HG03097 (cell line): ENCODE measurements around the gene GALNT18.

Source experiments
- ATAC-seq: cut with Tn5 transposase; IDR thresholded peaks from one replicate; pipeline ENCODE4 v1.9.1; 2021; ENCODE audit not compliant: unreplicated experiment, low FRiP score

Gene GALNT18

GRCh38 chr11:11621573-11622339 lies at the start of gene GALNT18:
Gene GALNT18 (minus strand): TSS chr11:11622005.
- ATAC-seq, result peak; percentile 91

- no peak for ATAC-seq
Observed at GRCh38 chr11:11670574-11670973, 48.8 kb upstream of the GALNT18 start.

DNA sequence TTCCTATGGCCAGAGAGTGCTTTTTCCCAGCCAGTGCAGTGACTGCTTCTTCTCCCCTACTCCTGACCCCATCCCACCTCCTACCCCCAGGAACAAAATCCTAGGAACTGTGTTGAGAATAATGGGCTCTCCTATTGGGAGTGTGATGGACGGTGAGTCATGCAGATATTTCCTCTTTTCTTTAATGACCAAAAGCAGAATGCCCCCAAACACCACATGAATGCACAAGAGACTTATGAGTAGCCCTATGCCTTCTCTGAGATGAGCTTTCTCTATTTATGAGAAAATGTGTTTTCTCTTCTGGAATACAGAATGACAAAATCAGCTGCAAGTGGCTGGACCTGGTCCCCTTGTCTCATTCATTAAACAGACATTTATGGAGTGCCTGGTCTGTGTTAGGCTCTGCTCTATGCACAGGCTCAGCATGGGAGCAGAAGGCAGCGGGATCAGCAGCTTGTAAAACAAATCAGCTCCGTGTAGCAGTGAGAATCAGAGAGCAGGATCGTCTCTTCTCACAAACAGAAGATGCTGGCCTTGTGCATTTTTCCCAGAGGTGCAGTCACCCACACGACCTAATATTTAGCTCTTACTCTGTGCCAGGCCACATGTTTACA lies 47.5 kb upstream of the GALNT18 start:
- no peak for ATAC-seq

- ATAC-seq, result no peak
Observed at GRCh38 chr11:11668781-11669180, 47.0 kb upstream of the GALNT18 start.

- no peak for ATAC-seq
Observed at GRCh38 chr11:11668274-11668673, 46.5 kb upstream of the GALNT18 start.

DNA sequence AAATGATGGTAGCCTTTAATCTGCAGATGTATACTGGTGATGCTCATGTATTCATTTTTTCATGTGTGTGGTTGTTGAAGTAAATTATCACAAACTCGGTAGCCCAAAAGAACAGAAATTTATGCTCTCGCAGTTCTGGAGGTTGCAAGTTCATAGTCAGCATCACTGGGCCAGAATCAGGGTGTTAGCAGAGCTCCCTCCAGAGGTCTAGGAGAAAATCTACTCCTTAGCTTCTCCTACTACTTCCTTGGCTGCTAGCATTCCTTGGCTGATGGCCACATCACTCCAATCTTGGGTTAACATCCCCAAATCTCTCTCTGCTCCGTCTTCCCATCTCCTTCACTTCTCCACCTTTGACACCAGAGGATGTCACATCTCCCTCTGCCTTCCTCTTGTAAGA lies 45.3 kb upstream of the GALNT18 start:
- ATAC-seq, result no peak

DNA sequence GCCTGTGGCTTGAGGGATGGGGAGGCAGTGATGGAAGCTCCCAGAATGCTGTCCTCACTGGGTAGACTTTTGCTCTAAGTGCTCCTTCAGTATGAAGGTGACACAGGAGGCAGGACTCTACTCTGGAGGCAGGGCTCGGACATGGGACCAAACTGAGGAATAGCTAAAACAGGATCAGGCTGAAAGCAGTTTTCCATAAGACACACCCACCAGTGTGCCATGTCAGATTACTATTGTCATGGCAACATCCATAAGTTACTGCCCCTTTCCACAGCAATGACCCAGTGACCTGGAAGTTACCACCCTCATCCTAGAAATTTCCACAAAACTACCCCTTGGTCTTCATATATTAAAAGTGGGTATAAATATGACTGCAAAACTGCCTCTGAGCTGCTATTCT lies 43.6 kb upstream of the GALNT18 start:
- no peak for ATAC-seq

GRCh38 chr11:11663907-11664306 lies 42.1 kb upstream of the GALNT18 start:
- ATAC-seq, result no peak

DNA sequence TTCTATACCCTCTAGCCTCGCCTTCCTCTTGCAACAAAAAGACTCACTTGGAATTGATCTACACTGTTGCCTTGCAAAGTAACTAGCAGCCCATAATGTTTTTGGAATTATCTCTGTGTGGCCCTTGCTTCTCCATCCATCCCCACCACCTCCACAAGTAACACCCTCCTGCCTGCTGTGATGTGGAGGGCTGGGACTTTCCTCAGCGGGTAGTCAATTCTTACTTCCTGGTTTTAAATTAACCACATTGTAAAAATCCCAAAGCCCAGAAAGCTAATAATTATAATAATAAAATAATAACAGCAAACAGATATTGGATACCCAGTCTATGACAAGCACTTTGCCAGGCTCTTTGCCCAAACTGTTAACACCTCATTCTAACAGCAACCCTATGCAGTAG lies 40.8 kb upstream of the GALNT18 start:
- no peak for ATAC-seq

GRCh38 chr11:11661326-11662040 lies 39.7 kb upstream of the GALNT18 start:
- no peak for ATAC-seq

DNA sequence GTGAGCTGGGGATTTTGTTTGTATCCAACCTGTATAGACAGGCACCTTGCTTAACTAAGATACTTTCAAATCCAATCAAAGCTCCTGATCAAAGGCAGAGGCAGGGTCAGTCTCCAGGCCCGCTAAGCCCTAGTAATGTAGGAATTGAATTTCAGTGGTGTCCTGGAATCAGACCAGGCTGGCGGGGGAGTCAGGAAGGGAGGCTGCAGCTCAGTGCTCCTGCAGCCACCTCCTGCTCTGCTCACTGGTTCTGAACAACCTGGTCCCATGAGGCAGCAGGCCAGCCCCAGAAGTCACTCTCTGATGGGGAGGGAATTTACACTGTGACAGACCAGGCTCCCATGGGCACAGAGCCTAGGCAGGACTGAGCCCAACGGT lies 38.5 kb upstream of the GALNT18 start:
- no peak for ATAC-seq

DNA sequence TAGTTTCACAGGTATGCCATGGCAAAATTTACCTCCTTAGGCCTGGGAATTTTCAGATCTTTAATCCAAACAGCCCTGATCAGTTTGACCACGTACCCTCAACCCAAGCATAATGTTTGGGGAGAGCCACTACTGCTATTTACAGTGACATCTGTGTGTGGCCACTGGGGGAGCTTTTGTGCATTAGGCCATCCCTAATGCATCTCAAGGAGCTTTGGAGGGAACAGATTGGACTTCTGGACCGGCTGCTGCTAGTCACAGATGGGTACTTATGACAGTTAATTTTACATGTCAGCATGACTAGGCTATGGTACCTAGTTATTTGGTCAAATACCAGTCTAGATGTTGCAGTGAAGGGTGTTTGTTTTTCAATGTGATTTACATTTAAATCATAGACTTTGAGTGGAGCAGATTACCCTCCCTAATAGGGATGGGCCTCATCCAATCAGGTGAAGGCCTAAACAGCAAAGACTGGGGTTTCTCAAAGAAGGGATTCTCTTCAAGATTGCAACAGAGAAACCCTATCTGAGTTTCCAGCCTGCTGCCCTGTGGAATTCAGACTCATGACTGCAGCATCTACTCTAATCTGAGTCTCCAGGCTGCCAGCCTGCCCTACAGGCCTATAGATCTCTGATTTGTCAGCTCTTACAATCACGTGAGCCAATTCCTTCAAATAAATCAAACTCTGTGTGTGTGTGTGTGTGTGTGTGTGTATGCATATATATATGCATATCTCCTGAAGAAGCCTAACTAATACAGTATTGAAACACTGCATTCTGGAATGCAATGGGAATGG lies 38.0 kb upstream of the GALNT18 start:
- no peak for ATAC-seq

- no peak for ATAC-seq
Observed at GRCh38 chr11:11657218-11657955, 35.6 kb upstream of the GALNT18 start.

GRCh38 chr11:11641581-11641980 lies 19.8 kb upstream of the GALNT18 start:
- no peak for ATAC-seq

GRCh38 chr11:11640996-11641395 lies 19.2 kb upstream of the GALNT18 start:
- no peak for ATAC-seq

DNA sequence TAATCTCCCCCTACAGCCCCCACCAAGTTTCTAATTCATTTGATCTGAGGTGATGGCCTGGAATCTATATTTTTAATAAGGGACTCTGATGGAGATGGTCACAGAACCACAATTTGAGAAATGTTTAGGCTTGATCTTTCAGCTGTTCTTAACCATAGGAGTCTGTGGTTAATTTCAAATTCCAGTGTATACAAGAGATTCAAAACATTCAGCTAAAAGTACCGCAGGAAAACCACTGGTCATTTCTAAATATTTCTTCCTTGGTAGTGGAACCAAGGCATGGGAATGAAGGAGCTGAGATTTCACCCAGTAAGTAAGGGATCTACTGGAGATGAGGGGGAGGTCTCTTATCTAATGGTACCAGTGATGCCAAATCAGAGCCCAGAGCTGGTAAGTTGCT lies 18.3 kb upstream of the GALNT18 start:
- no peak for ATAC-seq

DNA sequence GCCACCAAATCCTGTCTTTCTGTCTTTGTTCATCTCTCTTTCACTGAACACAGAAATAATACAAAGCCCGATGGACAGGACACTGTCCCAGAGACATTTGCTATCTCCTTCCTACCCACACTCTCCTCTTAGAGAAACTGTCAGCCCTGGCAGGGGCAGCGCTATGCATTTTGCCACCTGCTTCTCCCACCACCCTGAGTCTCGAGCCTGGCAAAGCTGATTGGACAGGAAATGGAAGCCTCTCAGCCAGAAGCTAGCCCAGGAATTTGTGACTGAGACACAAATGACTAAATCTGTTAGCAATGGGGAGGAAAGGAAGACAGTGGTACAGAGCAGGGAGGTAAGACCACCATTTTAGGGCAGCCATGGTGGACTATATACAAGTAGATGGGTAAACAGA lies 14.9 kb upstream of the GALNT18 start:
- ATAC-seq, result no peak

- ATAC-seq, result no peak
Observed at GRCh38 chr11:11635443-11635842, 13.6 kb upstream of the GALNT18 start.

GRCh38 chr11:11629368-11629767 lies 7.6 kb upstream of the GALNT18 start:
- no peak for ATAC-seq

DNA sequence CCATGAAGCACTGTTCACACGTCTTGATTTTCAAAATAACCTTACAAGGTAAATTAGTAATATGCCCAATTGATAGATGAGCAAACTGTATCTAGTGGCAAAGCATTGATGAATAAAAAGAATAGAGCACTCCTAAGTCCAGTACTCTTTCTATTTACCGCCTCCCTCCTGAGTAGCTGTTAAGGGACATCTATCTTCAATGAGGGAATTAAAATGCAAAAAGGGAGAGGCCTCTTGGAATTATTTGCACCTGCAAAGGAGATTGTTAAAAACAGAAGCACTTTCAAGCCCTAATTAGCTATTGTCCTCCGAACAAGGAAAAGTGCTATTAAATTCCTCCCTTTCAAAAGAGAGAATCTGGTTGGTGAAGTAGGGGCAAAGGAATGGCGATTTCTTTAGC lies 6.8 kb upstream of the GALNT18 start:
- ATAC-seq, result no peak
